IMR-90 (cell line): ENCODE results near the gene AGTPBP1. TPM values are rescaled to one million over a fixed set of nuclear protein-coding genes. Genes with fewer than 3 reads are reported as not detected.

ENCODE experiments used
- ATAC-seq: fragments of 200-7000 bp; cut with Tn5 transposase; 2 replicates; pipeline ENCODE4 v1.9.1; 2020; ENCODE audit warnings: low read depth, mild to moderate bottlenecking, moderate library complexity
- BruUV-seq: library from RNA; stranded (reverse); fragments of 400-500 nt; replicated peaks from 2 replicates; lab custom pipeline; 2021; lab: Mats Ljungman, UMichigan
- CTCF ChIA-PET: fragments of 300-600 bp; formaldehyde crosslinking; extraction: SDS; loops from one replicate; lab custom pipeline; 2021; ENCODE audit warnings: antibody characterized with exemption; lab: Yijun Ruan, JAX
- POLR2A ChIA-PET: fragments of 300-600 bp; sonication (Branson Sonifier 250); formaldehyde crosslinking; loops from one replicate; lab custom pipeline; 2022; ENCODE audit warnings: antibody characterized with exemption; ENCODE audit not compliant: unreplicated experiment; lab: Charles Lee
- DNase-seq: peaks from one replicate; pipeline ENCODE4 v3.0.0; 2013
- H2AFZ ChIP-seq: replicated peaks from 2 replicates; pipeline ENCODE3; 2013; ENCODE audit warnings: low read length, mild to moderate bottlenecking; ENCODE audit not compliant: poor library complexity
- H2AK5ac ChIP-seq: 2 replicates; pipeline ENCODE4 v1.6.1; 2013; ENCODE audit warnings: low read depth, low read length, inconsistent platforms
- H2AK9ac ChIP-seq: replicated peaks from 2 replicates; pipeline ENCODE3; 2013; ENCODE audit warnings: mild to moderate bottlenecking, low read depth, low read length, moderate library complexity; ENCODE audit not compliant: poor library complexity
- H2BK120ac ChIP-seq: 2 replicates; pipeline ENCODE4 v1.6.1; 2013; ENCODE audit warnings: low read depth, low read length, inconsistent platforms
- H2BK15ac ChIP-seq: 3 replicates; pipeline ENCODE4 v1.6.1; 2013; ENCODE audit warnings: low read depth, low read length, inconsistent platforms
- H2BK20ac ChIP-seq: 2 replicates; pipeline ENCODE4 v1.6.1; 2013; ENCODE audit warnings: low read depth, mild to moderate bottlenecking, inconsistent platforms, low read length, moderate library complexity
- H2BK5ac ChIP-seq: 2 replicates; pipeline ENCODE4 v1.6.1; 2013; ENCODE audit warnings: mild to moderate bottlenecking, low read depth, low read length, inconsistent platforms; ENCODE audit not compliant: poor library complexity, severe bottlenecking
- H3K14ac ChIP-seq: replicated peaks from 2 replicates; pipeline ENCODE4 v1.6.1; 2013; ENCODE audit warnings: low read depth, low read length, inconsistent platforms
- H3K18ac ChIP-seq: 2 replicates; pipeline ENCODE4 v1.6.1; 2013; ENCODE audit warnings: low read depth, low read length, control low read depth
- H3K23ac ChIP-seq: 2 replicates; pipeline ENCODE4 v1.6.1; 2013; ENCODE audit warnings: low read depth, low read length, inconsistent platforms
- H3K27ac ChIP-seq: 2 replicates; pipeline ENCODE4 v1.5.1; 2013; ENCODE audit warnings: mild to moderate bottlenecking, control low read depth, low read length; ENCODE audit not compliant: insufficient read depth
- H3K27me3 ChIP-seq: 2 replicates; pipeline ENCODE4 v1.6.1; 2013; ENCODE audit warnings: low read length; ENCODE audit not compliant: control insufficient read depth, insufficient read depth
- H3K36me3 ChIP-seq: 2 replicates; pipeline ENCODE4 v1.6.1; 2013; ENCODE audit warnings: low read length, mixed read lengths; ENCODE audit not compliant: control insufficient read depth, insufficient read depth
- H3K4ac ChIP-seq: 2 replicates; pipeline ENCODE4 v1.6.1; 2013; ENCODE audit warnings: low read depth, low read length, inconsistent platforms
- H3K4me1 ChIP-seq: 2 replicates; pipeline ENCODE4 v1.6.1; 2013; ENCODE audit warnings: low read length, mixed read lengths; ENCODE audit not compliant: control insufficient read depth, insufficient read depth
- H3K4me2 ChIP-seq: 2 replicates; pipeline ENCODE4 v1.6.1; 2013; ENCODE audit warnings: low read depth, mild to moderate bottlenecking, control low read depth, low read length, moderate library complexity
- H3K4me3 ChIP-seq: 2 replicates; pipeline ENCODE4 v1.5.1; 2013; ENCODE audit warnings: low read depth, mild to moderate bottlenecking, control low read depth, low read length, moderate library complexity; ENCODE audit not compliant: insufficient read depth
- H3K56ac ChIP-seq: 2 replicates; pipeline ENCODE4 v1.6.1; 2013; ENCODE audit warnings: low read length, inconsistent platforms; ENCODE audit not compliant: insufficient read depth; ENCODE audit errors: extremely low read depth
- H3K79me1 ChIP-seq, 2 experiments: 2 replicates each; pipeline ENCODE4 v1.6.1; 2013; ENCODE audit warnings: low read length in 2 of 2, inconsistent platforms in 1 of 2, low read depth in 1 of 2
- H3K9ac ChIP-seq: 2 replicates; pipeline ENCODE4 v1.6.1; 2013; ENCODE audit warnings: low read depth, low read length, control low read depth
- H3K9me1 ChIP-seq: 2 replicates; pipeline ENCODE4 v1.6.1; 2013; ENCODE audit warnings: low read length, inconsistent platforms; ENCODE audit not compliant: insufficient read depth
- H3K9me3 ChIP-seq: 2 replicates; pipeline ENCODE4 v1.6.1; 2013; ENCODE audit warnings: low read length; ENCODE audit not compliant: control insufficient read depth, insufficient read depth
- H4K20me1 ChIP-seq: 2 replicates; pipeline ENCODE4 v1.6.1; 2013; ENCODE audit warnings: low read length, inconsistent platforms; ENCODE audit not compliant: insufficient read depth
- H4K5ac ChIP-seq: 2 replicates; pipeline ENCODE4 v1.6.1; 2013; ENCODE audit warnings: mild to moderate bottlenecking, low read depth, low read length, control low read depth
- H4K8ac ChIP-seq, 2 experiments: 2 replicates each; pipeline ENCODE4 v1.6.1; 2013; ENCODE audit warnings: low read depth in 2 of 2, low read length in 2 of 2, control low read depth in 1 of 2, inconsistent platforms in 1 of 2
- H4K91ac ChIP-seq: 2 replicates; pipeline ENCODE4 v1.6.1; 2013; ENCODE audit warnings: low read depth, low read length, inconsistent platforms; ENCODE audit not compliant: insufficient read depth
- BHLHE40 ChIP-seq: fragments of 150-350 bp; IDR thresholded peaks from 2 replicates; pipeline ENCODE4 v1.6.1; 2016; ENCODE audit warnings: mild to moderate bottlenecking, low read depth, low read length
- CEBPB ChIP-seq: IDR thresholded peaks from 2 replicates; pipeline ENCODE4 v1.6.1; 2012; ENCODE audit warnings: low read depth, low read length, improper control_type of control experiment
- ELK1 ChIP-seq: fragments of 150-350 bp; IDR thresholded peaks from 2 replicates; pipeline ENCODE4 v1.6.1; 2016; ENCODE audit warnings: low read depth, mild to moderate bottlenecking, low read length, moderate library complexity, borderline replicate concordance
- FOS ChIP-seq: fragments of 150-350 bp; IDR thresholded peaks from 2 replicates; pipeline ENCODE4 v1.6.1; 2016; ENCODE audit warnings: low read depth, low read length
- MAZ ChIP-seq: IDR thresholded peaks from 2 replicates; pipeline ENCODE4 v1.6.1; 2012; ENCODE audit warnings: low read depth, mild to moderate bottlenecking, low read length, improper control_type of control experiment, moderate library complexity, borderline replicate concordance
- NFE2L2 ChIP-seq: fragments of 150-350 bp; IDR thresholded peaks from 2 replicates; pipeline ENCODE4 v1.6.1; 2016; ENCODE audit warnings: low read depth, mild to moderate bottlenecking, low read length
- RAD21 ChIP-seq: IDR thresholded peaks from 2 replicates; pipeline ENCODE4 v1.6.1; 2012; ENCODE audit warnings: low read length, improper control_type of control experiment
- RCOR1 ChIP-seq: IDR thresholded peaks from 2 replicates; pipeline ENCODE4 v1.6.1; 2012; ENCODE audit warnings: mild to moderate bottlenecking, low read length, improper control_type of control experiment; ENCODE audit not compliant: insufficient replicate concordance
- RFX5 ChIP-seq: IDR thresholded peaks from 2 replicates; pipeline ENCODE4 v1.8.0; 2012; ENCODE audit warnings: low read depth, mild to moderate bottlenecking, low read length, moderate library complexity
- SMC3 ChIP-seq: fragments of 150-350 bp; IDR thresholded peaks from 2 replicates; pipeline ENCODE4 v1.6.1; 2016; ENCODE audit warnings: low read depth, mild to moderate bottlenecking, antibody characterized with exemption, low read length, moderate library complexity
- WGBS, 2 experiments: methylation state at CpG; one replicate each; pipeline versions ENCODE4 v1.1.5 to v1.1.7; 2013; ENCODE audit warnings: missing lambda C conversion rate in 2 of 2; ENCODE audit not compliant: insufficient read length in 1 of 2; ENCODE audit errors: extremely low coverage in 2 of 2; 5-methylcytosine and 5-hydroxymethylcytosine counted together
- dilution Hi-C: fragments of 300-500 bp; cut with HindIII; formaldehyde crosslinking; loops from one replicate; pipeline ENCODE4 v1.14.3; 2018; ENCODE audit warnings: low sequenced_read_pairs; ENCODE audit not compliant: unreplicated experiment
- in situ Hi-C: fragments of 300-500 bp; cut with MboI; formaldehyde crosslinking; loops from 3 replicates; pipeline ENCODE4 v1.14.3; 2019; ENCODE audit warnings: low sequenced_read_pairs, inconsistent platforms, mixed read lengths
- intact Hi-C: fragments of 100-400 bp; cut with micrococcal nuclease; formaldehyde crosslinking; loops from 2 replicates; pipeline ENCODE4 v1.10.0; 2022
- polyA plus RNA-seq, 3 experiments: library from polyadenylated mRNA; depleted of rRNA; stranded (reverse); fragments of >200 nt; gene quantifications; 2 replicates each; pipeline ENCODE4 v1.2.3, GENCODE V29; 2012; ENCODE audit warnings: low replicate concordance in 1 of 3
- total RNA-seq: library from RNA; depleted of rRNA; stranded (reverse); fragments of >200 nt; gene quantifications from 2 replicates; pipeline ENCODE4 v1.2.3, GENCODE V29; 2012
- TF ChIP-seq, protein P1 (sequence below): fragments of 150-350 bp; IDR thresholded peaks from 2 replicates; pipeline ENCODE4 v1.6.1; 2017; ENCODE audit warnings: mild to moderate bottlenecking, antibody characterized with exemption, low read length, low read depth
- TF ChIP-seq, protein P2 (sequence below): conservative IDR thresholded peaks from 2 replicates; pipeline ENCODE4 v1.5.1; 2012; ENCODE audit warnings: mild to moderate bottlenecking, low read depth, low read length, improper control_type of control experiment

Gene AGTPBP1
- total and polyA plus RNA-seq, 2 of the 4 experiments (the other 2 are of a cell fraction), result 3.3 to 9.0 TPM

DNA sequence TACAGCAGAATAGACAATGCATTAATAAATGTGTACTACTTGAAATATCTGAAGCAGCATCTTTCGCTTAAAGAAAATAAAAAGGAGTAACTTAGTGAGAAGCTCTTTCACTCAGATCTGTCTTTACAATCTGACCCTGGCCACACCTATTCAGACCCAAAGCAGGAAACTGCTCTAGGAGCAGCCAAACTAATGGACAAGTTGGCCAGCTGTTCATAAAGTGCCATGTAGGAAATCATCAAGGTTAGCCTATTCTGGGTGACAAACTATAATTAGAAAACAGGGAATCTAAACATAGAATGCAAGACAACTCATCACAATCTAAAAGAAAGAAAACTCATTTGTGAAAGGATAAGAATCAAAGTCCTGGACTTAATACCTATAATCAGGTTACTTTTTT is 101.3 kb downstream of the AGTPBP1 start:
- no peaks in the 10 kb centered on the region for H3K9me1 ChIP-seq
- no peak overlapping the region for H3K23ac ChIP-seq
- no peak overlapping the region for H2AK9ac ChIP-seq
- ATAC-seq, result no peak
- no peak overlapping the region for H4K8ac ChIP-seq
- no peaks in the 10 kb centered on the region for H3K79me1 ChIP-seq
- H3K27ac ChIP-seq, result no peak overlapping the region
- H3K9me3 ChIP-seq, result no peaks in the 10 kb centered on the region
- no peak overlapping the region for H2BK20ac ChIP-seq
- no peaks in the 10 kb centered on the region for H3K4me1 ChIP-seq
- no peak for DNase-seq
- ChIA-PET CTCF (no interaction called here), POLR2A (no interaction called here)
- no peak overlapping the region for H2AK5ac ChIP-seq
- H3K36me3 ChIP-seq, result no peaks in the 10 kb centered on the region
- dilution Hi-C loops (no loop called here), in situ Hi-C loops (no loop called here), intact Hi-C loops (no loop called here)
- H3K14ac ChIP-seq, result no peak overlapping the region
- no peak overlapping the region for H2AFZ ChIP-seq
- no peak overlapping the region for H3K4ac ChIP-seq
- no peak overlapping the region for H3K9ac ChIP-seq
- TF ChIP-seq RFX5 (no peak), ELK1 (no peak), FOS (no peak), CEBPB (no peak), RAD21 (no peak), MAZ (no peak), SMC3 (no peak), NFE2L2 (no peak), RCOR1 (no peak), BHLHE40 (no peak)
- TF ChIP-seq, protein P1, sequence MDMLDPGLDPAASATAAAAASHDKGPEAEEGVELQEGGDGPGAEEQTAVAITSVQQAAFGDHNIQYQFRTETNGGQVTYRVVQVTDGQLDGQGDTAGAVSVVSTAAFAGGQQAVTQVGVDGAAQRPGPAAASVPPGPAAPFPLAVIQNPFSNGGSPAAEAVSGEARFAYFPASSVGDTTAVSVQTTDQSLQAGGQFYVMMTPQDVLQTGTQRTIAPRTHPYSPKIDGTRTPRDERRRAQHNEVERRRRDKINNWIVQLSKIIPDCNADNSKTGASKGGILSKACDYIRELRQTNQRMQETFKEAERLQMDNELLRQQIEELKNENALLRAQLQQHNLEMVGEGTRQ, result no peak
- TF ChIP-seq, protein P2, sequence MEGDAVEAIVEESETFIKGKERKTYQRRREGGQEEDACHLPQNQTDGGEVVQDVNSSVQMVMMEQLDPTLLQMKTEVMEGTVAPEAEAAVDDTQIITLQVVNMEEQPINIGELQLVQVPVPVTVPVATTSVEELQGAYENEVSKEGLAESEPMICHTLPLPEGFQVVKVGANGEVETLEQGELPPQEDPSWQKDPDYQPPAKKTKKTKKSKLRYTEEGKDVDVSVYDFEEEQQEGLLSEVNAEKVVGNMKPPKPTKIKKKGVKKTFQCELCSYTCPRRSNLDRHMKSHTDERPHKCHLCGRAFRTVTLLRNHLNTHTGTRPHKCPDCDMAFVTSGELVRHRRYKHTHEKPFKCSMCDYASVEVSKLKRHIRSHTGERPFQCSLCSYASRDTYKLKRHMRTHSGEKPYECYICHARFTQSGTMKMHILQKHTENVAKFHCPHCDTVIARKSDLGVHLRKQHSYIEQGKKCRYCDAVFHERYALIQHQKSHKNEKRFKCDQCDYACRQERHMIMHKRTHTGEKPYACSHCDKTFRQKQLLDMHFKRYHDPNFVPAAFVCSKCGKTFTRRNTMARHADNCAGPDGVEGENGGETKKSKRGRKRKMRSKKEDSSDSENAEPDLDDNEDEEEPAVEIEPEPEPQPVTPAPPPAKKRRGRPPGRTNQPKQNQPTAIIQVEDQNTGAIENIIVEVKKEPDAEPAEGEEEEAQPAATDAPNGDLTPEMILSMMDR, result no peak
- BruUV-seq, result no TSS peak
- no peak overlapping the region for H4K91ac ChIP-seq
- no peak overlapping the region for H2BK15ac ChIP-seq
- H3K27me3 ChIP-seq, result no peaks in the 10 kb centered on the region
- H3K4me2 ChIP-seq, result no peak overlapping the region
- WGBS, 2 experiments, result no CpG with 5 or more reads among the region's 1 CpG
- no peaks in the 10 kb centered on the region for H4K20me1 ChIP-seq
- no peak overlapping the region for H2BK5ac ChIP-seq
- H4K5ac ChIP-seq, result no peak overlapping the region
- no peak overlapping the region for H3K4me3 ChIP-seq
- H3K18ac ChIP-seq, result no peak overlapping the region
- no peak overlapping the region for H3K56ac ChIP-seq
- H2BK120ac ChIP-seq, result no peak overlapping the region
